Astrocyte of the spinal cord (primary cell): Measurements from ENCODE around the gene KRTAP10-5.
"Not testable (repeated sequence)": the region's sequence is repeated elsewhere in the genome, so short reads cannot be mapped to it uniquely, and the experiment has no call there.

Experiments
- DNase-seq: peaks from one replicate; pipeline ENCODE4 v3.0.0; 2011; ENCODE audit warnings: low read depth, low spot score
- H3K4me3 ChIP-seq: 2 replicates; pipeline ENCODE4 v1.5.1; 2011; ENCODE audit warnings: low read depth, mild to moderate bottlenecking, low read length, moderate library complexity
- CTCF ChIP-seq: IDR thresholded peaks from 2 replicates; pipeline ENCODE4 v1.5.1; 2012; ENCODE audit warnings: low read depth, mild to moderate bottlenecking, low read length, inconsistent platforms
- in situ Hi-C: cut with HindIII; loops from 2 replicates; pipeline ENCODE4 v1.10.0; 2017; ENCODE audit warnings: low sequenced_read_pairs

Gene KRTAP10-5

GRCh38 chr21:44580231-44580821 is at the start of gene KRTAP10-5:
KRTAP10-5 (minus strand) TSS chr21:44580604; CDS start chr21:44580578, 26 bp downstream.
- in situ Hi-C loops = not testable (repeated sequence)

GRCh38 chr21:44628707-44629391 is 48.4 kb upstream of the KRTAP10-5 start:
- DNase-seq = no peak
- in situ Hi-C loops = no loop called here
- H3K4me3 ChIP-seq = no peak overlapping the region
- no peak for TF ChIP-seq CTCF

More at GRCh38 chr21:44580231-44580821, at the start of gene KRTAP10-5:
- not testable (repeated sequence) for DNase-seq, H3K4me3 ChIP-seq

GRCh38 chr21:44627831-44628233 is 47.4 kb upstream of the KRTAP10-5 start:
- H3K4me3 ChIP-seq, in situ Hi-C loops, DNase-seq: not testable (repeated sequence)

- in situ Hi-C loops, H3K4me3 ChIP-seq, DNase-seq: not testable (repeated sequence)
Measured at GRCh38 chr21:44627181-44627822, 46.9 kb upstream of the KRTAP10-5 start.

- H3K4me3 ChIP-seq = no peak within 1 kb of the TSS
- DNase-seq = no peak
- TF ChIP-seq CTCF = no peak
- in situ Hi-C loops = no loop called here
Measured at GRCh38 chr21:44626673-44627143, 46.3 kb upstream of the KRTAP10-5 start, which contains the start of gene KRTAP10-9. KRTAP10-9 (plus strand) TSS chr21:44627093; CDS start chr21:44627172, 79 bp downstream.

- no peak overlapping the region for H3K4me3 ChIP-seq
- no peak for DNase-seq
- in situ Hi-C loops = no loop called here
Measured at GRCh38 chr21:44626262-44626661, 45.9 kb upstream of the KRTAP10-5 start.

GRCh38 chr21:44625756-44626155 is 45.4 kb upstream of the KRTAP10-5 start:
- no peak overlapping the region for H3K4me3 ChIP-seq
- no peak for DNase-seq
- in situ Hi-C loops = no loop called here
- TF ChIP-seq CTCF = no peak

More at GRCh38 chr21:44626262-44626661, 45.9 kb upstream of the KRTAP10-5 start:
- TF ChIP-seq CTCF = no peak

- DNase-seq = no peak
- no peak for TF ChIP-seq CTCF
- H3K4me3 ChIP-seq = no peak overlapping the region
- in situ Hi-C loops = no loop called here
Measured at GRCh38 chr21:44623575-44623974, 43.2 kb upstream of the KRTAP10-5 start.
